Activated CD8-positive, alpha-beta memory T cell treated with anti-CD3 and anti-CD28 coated beads for 48 hours (primary cell): ENCODE data around the gene PPP1CA.

ENCODE experiments used
- DNase-seq, 3 experiments: peaks; one replicate each; pipeline ENCODE4 v3.0.0-alpha.2; 2020; ENCODE audit warnings: low read depth in 2 of 3, low spot score in 2 of 3

The PPP1CA gene

DNA sequence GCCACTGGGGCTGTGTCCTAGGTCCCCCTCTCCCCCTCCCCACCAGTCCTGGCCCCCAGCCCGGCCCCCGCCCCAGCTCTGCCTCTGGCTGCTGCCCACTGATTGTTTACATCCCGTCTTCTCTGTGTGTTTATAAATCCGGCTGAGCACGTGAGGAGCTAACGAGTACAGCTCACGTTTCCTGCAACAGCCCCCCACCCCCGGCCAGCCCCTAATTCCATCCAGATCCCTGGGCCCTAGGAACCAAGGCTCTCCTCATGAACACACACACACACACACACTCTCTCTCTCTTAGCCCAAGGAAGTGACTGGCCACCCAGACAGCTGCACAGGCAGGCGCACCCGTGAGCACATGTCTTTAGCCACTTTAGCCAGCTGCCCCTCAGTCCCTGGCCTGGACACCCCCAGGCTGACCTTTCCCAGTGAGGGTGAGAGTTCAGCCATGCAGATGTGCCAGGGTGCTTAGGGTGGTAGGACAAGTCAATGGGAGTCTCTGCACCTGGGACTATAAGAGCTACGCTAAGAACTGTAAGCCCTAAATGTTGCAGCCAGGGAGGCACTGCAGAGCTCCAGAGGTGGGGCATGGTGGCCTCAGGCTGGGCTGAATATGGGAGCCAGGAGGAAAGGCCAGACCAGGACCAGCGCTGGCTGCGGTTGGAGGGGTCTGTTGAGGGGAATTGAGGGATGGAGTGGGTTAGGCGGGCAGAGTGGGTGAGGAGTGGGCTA, 31.1 kb downstream of the PPP1CA start:
- DNase-seq: no peak

DNA sequence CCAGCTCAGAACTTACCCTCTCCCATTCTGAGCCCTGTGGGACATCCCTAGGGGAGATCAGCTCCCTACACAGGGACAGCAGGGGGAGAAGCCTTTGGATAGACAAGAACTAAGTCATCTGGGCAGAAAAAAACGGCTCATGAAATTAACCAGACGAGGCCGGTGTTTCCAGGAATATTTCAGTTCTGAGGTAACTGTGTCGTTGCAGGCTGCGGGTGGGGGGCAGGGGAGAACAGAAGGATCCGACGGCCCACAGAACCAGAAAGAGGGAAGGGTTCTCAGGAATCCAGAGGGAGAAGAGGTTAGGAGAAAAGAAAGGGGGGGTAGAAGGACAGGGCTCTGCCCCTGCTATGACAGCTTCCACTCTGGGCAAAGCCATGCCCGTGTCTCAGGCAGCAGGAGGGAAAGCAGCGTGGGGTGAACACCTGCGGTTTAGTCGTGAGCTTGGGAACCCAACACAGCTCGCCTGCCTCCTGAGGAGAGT, 31.8 kb downstream of the PPP1CA start:
- DNase-seq: no peak

DNA sequence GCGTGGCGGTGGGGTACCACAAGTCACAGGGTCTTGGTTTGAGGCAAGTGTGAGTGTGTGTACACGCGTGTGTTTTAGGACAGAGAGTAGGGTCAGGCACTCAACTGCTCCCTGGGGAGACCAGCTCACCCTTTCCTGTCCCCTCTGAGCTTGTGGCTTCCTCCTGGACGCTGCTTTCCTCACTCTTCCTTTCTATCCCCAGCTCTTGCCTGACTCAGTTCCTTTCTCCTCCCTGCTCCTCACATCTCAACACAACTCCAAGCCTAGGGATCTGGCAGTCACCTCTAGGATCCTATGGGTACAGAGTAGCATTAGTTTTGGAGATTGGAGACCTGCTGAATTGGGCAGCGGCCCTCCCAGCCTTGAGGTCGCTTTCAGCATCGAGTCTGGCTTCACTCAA, 32.4 kb downstream of the PPP1CA start:
- DNase-seq: no peak

DNA sequence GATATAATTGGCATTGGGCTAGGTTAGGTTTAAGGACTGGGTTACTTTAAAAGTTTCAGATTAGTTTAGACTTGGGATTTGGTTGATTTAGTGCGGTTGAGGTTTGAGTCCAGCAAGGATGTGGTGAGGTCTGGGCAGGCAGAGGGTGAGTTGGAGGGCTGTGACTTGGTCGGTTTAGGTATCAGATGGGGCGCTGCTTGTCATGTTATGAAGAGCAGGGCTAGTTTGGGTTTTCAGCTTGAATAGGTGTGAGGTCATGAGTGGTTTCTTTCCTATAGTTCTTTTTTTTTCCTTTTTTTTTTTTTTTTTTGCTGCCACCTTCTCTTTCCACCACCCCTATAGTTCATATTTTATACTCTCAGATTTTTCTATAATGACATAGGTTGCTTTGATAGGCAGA, 33.0 kb downstream of the PPP1CA start:
- DNase-seq: no peak

DNA sequence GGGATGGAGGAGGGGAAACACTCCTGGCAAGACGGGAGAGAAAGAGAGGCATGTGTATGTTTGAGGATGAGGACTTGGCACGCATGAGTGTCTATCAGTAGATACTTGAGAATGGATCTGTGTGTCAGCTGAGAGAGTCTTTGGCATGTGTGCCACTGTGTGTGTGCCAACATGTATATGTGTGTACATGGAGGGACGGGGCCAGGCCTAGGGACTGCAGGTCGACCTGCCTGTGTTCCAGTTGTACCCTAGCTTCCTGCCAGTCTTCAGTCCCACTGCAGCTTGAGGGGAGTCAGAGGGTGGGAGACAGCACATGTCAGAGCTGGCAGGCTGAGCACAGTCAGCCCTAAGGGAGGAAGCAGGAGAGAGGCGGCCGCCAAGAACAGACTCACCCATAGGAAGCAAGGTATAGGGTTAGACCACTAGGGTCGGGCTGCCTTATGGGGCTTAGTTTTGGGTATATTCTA, 33.9 kb downstream of the PPP1CA start:
- no peak for DNase-seq

DNA sequence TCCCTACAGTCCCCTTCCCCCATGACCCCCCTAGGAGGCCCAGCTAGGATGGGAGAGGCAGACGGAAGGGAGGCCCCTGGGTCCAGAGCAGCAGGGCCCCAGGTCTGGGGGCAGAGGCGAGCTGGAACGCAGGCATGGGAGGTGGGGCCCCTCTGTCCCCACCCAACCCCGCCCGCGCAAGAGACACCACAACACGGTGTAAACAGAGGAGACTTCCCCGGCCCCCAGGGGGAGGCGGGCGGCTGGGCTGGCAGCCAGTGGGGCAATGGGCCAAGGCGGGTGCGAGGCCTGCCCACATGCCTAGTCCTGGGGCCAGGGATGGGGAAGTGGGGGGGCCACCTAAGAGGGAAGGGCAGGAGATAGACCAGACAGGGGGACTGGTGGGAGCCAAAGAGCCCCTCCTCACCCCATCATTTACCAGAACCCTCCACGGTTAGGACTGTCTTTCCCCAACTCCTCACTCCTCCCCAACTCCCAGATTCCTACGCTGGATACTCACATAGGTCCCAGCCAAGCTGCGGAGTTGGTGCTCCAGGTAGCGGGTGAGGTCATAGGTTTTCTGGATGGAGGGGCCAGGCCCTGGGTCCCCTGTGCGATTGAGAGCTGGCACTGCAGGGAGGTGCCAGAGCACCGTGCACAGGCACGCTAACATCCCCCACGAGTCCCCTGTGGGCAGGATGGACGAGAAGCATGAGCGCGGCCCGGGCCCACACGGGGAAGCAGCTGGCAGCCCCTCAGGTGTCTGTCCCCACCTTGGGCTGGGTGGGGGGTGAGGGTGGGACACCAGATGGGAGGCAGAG, 34.5 kb downstream of the PPP1CA start:
- no peak for DNase-seq

DNA sequence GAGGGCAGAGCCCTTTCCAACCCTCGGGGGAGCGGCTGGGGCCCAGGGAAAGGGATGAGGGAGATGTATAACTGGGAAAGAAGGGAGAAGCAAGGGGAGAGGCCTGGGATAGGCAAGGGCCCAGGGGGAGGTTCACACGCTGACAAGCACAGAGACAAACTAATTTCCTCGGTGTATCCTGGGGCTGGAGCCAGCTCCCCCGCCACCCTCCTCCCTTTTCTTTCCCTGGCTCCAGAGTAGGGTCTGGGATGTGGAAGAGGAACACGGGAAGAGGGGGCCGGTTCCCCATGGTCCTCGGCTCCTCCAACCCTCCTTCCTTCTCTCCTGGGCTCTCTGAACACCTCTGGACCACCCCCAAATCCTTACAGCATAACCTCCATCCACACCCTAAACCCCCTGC, 35.1 kb downstream of the PPP1CA start:
- DNase-seq: no peak

DNA sequence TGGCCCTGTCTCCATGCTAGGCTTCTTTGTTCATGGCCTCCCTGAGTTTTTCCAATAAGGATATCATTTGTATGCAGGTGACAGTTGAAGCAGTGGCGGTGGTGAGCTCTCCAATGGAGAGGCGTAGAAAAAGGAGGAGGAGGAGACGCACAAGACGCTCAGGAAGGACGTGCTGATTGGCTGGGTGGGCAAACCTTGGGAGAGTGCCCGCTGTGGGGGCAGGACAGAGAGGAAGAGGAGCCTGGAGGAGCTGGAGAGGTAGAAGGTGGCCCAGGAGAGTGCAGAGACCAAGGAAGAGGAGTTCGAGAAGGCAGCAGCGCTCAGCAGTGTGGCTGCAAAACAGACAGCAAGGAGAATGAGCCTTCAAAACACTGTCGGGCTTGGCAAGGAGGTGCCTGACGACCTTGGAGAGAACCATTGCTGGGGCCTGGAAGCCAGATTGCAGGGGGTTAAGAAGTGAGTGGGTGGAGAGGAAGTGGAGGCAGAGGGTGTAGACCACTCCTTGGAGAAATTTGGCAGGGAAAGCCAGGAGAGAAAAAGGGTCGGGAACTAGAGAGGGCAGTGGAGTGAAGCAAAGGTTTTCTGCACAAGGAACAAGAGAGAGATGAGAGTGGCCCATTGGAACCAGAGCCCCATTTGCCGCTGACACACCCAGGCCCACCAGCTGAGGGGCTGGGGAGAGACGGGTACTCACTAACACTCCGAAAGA, 35.8 kb downstream of the PPP1CA start:
- DNase-seq: no peak

DNA sequence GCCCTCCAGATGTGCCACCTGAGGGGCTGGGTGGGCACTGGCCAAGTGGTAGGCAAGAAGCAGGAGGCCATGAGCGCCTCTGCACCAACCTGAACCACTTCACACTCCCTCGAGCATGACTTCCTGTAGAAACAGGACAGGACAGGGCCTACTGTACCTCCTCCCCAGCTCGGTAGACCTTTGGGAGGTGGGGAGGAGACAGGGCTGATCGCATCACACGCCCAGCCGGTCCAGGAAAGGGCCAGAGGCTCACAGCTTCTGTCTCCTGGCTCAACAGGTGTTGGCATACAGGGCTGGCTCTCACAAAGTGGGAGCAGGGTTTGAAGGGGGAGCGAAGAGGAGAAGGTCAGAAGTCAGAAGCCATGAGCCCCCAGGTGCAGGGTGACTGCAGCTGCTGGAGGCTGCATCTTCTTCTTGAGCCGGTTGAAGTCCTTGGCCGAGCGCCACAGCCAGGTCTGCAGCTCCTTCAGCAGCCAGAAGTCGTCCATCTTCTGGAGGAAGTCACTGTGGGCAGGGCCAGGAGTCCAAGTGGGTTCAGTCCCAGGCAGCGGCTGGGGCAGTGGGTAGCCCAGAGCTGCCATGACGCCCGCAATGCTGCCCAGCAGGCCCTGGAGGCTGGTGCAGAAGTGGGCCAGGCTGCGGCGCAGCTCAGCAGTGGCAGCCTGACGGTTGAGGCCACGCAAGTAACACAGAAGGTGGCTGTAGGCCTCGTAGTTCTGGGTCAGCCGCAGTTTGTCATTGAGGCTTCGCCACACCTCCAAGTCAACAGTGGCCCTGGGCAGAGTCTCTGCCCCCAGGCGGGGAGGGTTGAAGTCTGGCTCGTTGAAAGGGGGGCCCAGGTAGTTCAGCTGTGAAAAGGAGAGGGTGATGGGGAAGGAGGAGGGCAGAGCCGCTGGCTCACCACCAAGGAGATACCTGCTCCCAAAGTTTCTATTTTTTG, 36.6 kb downstream of the PPP1CA start:
- no peak for DNase-seq

DNA sequence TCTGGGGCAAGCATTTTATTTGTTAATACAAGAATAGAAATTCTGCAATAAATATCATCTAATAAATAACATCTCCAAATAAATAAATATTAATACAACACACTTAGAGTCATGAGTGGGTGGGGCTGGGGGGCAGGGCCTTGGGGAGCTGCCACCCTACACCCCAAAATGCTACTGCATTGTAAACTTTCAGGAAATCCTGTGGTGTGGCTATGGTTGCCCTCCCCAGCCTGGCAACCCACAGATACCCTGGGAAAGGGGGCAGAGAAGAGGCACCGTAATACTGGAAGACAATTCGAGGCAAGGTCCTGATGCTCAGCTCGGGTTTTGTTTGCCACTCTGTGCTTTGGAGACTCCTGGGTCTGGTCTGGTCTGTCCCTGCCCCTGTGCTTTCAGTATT, 37.5 kb downstream of the PPP1CA start:
- no peak for DNase-seq

DNA sequence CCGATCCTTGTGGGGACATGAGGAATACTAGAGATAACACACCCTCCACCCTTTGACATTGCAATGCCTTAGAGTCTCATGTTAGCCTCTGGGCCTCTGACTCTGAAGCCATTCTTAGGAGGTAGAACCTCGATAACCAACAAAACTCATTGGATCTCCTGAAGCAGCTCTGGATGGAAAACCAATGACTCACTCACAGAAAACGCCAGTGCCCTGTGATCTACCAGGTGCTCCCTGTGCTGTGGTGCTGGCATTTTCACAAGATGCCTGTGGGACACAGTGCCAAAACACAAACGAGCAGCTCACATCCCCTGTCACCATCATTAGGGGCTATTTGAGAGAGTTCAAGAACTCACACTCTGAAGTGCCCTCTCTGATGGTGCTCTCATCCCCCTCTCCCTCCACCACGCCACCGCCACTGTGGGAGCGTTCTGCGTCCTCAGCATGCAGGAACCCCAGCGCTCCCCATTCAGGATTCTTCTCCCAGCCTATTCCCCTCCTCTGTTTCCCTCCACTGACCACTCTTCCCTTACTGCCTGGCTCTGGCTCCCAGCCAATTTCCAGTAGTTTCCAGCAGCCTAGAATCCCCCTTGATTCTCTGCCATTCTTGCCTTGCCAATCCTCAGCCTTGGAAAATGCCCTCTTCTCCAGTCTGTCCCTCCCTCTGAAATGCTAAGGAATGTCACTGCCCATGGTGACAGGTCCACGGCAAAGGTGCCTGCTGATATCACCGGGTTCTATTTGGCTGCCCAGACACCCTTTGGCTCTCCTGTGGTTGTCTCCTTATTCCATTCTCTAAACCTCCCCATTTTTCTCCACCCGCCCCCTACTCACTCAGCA, 43.6 kb downstream of the PPP1CA start:
- no peak for DNase-seq

DNA sequence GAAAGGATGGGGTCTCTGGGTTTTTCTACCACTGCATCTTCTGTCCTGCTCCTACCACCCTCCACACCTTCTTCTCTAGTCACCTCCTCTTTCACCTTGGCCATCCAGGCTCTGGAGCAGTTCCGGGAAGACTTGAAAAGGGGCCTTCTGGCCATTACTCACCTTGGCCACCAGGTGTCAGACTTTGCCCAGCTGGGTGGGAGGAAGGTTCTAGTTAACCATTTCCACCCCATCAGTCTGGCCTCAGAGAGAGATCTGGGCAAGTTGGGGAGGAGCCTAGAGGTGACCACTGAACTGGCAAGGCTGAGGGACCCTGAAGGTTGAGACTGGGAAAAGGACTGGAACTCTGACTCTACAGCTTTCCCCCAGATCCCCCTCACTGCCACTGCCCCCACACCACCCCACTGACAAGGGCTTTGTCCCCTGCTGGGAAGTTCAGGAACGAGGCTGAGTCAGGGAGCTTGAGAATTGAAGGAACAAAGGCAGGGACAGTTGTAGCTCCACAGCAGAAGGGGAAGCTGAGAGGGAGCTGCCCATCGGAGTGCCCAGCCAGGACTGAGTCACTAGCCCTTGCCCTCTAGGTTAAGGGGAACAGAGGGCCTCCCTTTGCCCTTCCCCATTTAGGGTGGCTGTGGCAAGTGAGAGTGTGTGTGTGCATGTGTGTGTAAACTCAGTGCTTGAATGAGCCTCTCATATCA, 44.6 kb downstream of the PPP1CA start:
- no peak for DNase-seq

DNA sequence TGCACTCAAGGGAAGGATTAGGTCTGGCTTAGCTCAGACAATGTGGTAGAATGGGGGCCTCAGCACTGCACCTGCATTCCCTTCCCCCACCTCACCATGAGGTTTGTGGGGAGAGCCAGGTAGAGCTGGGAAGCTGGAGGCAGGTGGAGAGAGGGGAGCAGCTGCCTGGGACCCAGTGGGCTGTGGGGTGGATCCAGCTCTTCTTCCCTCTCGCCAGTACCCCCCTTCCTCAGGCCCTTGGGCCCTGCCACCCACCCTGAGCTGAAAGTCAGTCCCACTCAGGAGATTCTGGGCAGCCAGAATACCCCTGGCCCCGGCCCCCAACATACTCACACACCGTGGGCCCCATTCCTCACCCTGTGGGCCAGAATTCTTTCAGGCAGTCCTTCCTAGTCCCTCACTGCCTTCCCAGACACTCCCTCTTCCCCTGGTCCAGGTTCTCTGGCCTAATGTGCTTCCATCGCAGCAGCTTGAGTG, 45.2 kb downstream of the PPP1CA start:
- no peak for DNase-seq

DNA sequence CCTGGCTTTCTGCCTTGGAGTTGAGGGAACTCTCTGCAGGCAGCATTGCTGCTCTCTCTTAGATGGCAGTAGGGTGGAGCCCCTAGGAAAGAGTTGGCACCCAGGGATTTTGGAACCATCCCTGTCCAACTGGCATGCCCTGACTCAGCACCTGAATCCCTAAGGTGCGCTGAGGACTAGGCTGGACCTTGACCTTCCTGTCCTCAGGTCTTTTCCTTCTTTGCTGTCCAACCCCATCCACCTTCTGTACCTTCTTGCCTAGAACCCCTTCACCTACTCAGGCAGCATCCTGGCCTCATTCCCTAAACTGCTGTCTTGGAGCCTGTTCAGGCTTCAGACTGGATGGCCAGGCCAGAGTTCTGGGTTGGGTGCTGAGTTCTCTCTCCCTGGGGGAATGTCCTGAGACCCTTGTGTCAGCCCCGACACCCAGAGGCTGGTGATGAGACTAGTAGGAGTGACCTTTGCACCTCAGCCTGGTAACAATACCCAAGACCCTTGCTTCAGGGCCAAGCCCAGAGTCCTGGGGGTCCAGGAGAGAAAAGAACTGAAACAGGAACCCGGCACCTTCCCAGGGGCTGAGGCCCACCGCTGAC, 45.8 kb downstream of the PPP1CA start:
- no peak for DNase-seq

DNA sequence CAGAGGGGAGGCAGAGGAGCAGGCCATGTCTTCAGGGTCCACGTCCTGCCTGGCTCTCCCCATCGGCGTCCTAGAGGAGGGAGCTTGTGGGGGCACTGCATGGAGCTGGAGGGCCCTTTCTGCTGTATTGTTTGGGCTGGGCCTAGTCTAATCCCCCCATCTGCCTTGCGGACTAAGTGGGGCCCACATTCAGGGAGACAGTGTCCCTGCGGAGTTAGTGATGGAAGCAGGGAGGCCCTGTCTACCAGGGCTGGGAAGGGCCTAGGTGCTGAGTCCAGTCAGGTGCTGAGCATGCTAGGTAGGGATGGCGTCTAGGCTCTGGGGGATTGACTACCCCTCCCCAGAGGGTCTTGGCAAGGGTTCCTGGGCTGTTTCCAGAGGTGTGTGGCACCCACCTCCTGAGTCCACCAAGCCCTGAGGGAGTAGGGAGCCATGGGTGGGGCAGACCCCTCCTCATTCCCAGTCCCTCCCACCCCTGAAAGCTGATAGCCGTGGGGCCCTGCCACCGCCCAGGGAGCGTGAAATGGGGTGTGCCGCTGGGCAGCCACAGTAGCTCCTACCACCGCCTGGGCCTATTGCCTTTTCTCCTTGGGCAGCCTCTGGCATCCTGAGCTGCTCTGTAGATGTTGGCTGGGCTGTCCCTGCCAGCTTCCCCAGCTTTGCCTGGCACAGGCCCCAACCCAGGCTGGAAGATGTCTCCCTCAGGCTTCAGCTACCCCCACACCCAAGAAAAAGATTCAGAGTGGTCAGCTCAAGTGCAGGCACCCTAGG, 46.5 kb downstream of the PPP1CA start:
- DNase-seq: no peak

DNA sequence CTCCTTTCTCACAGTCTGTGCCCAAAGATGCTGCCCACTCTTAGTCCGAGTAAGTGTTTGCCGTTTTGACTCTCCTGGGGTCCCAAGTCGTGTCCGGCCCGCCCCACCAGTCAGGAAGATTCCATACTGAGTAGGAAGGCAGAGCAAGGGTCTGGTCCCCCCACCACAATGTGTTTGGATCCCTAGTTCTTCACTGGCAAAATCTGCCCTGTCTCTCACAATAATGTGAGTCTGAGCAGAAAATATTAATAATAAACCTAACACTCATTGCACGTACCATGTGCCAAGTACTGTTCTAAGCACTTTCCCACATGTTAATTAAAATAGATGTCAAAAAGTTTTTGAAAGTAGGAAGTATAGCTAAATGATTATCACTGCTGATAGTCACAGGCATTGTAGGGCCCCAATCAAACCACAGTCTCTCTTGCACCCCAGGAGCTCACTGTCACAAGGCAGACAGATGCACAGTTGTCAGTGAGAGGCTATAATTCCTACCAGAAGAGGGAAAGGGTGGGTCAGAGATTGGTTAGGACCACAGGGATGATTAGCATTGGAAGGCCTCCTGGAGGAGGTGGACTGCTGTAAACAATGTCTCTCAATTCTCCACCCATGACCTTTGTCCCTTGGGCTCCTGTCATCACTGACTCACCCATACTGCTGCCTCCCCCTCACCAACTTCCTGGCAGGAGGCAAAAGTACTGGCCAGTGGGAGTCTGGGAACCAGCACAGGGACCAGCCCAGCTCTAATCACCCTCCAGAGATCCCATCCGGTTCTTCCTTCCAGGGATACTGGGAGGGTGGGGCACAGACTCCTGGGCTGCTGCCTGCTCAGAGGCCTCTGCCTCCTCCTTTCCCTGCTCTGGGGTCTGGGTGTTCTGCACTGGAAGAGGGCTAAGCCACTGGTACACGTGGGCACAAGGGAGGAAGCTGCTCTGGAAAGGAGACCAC, 47.3 kb downstream of the PPP1CA start:
- DNase-seq: no peak
